Neural progenitor cell (in vitro differentiated cells): ENCODE measurements around the gene GLP1R. TPM values are rescaled to one million over a fixed set of nuclear protein-coding genes. Genes with fewer than 3 reads are reported as not detected.
"Not testable (repeated sequence)": the region's sequence is repeated elsewhere in the genome, so short reads cannot be mapped to it uniquely, and the experiment has no call there.

ENCODE experiments used
- DNase-seq: peaks from one replicate; pipeline ENCODE4 v3.0.0-alpha.2; 2016; ENCODE audit warnings: low spot score
- H2AFZ ChIP-seq: fragments of 200-600 bp; sonication (generic); replicated peaks from 2 replicates; pipeline ENCODE4 v1.6.1; 2016; ENCODE audit warnings: antibody characterized with exemption
- H3F3A ChIP-seq: fragments of 200-600 bp; sonication (generic); 2 replicates; pipeline ENCODE4 v1.6.1; 2016; ENCODE audit warnings: antibody characterized with exemption, low read depth
- H3K27ac ChIP-seq: fragments of 200-600 bp; sonication (generic); 2 replicates; pipeline ENCODE4 v1.5.1; 2016; ENCODE audit warnings: mild to moderate bottlenecking
- H3K27me3 ChIP-seq: fragments of 200-600 bp; sonication (generic); 2 replicates; pipeline ENCODE4 v1.6.1; 2016; ENCODE audit warnings: mild to moderate bottlenecking, moderate library complexity
- H3K36me3 ChIP-seq: fragments of 200-600 bp; sonication (generic); 2 replicates; pipeline ENCODE4 v1.5.1; 2016
- H3K4me1 ChIP-seq: fragments of 200-600 bp; sonication (generic); 2 replicates; pipeline ENCODE4 v1.6.1; 2016; ENCODE audit warnings: mixed run types
- H3K4me2 ChIP-seq: fragments of 200-600 bp; sonication (generic); 2 replicates; pipeline ENCODE4 v1.6.1; 2016
- H3K4me3 ChIP-seq: fragments of 200-600 bp; sonication (generic); 2 replicates; pipeline ENCODE4 v1.5.1; 2016
- H3K79me2 ChIP-seq: fragments of 200-600 bp; sonication (generic); 2 replicates; pipeline ENCODE4 v1.6.1; 2016; ENCODE audit warnings: low read depth
- H3K9ac ChIP-seq: fragments of 200-600 bp; sonication (generic); 2 replicates; pipeline ENCODE4 v1.6.1; 2016
- H3K9me3 ChIP-seq: fragments of 200-600 bp; sonication (generic); 2 replicates; pipeline ENCODE4 v1.5.1; 2016; ENCODE audit warnings: low read depth
- H4K20me1 ChIP-seq: fragments of 200-600 bp; sonication (generic); 2 replicates; pipeline ENCODE4 v1.6.1; 2016; ENCODE audit warnings: low read depth
- H3K27ac Mint-ChIP-seq: 3 replicates; pipeline ENCODE4 v1.8.0; 2021; ENCODE audit warnings: mixed read lengths
- H3K27me3 Mint-ChIP-seq: 2 replicates; pipeline ENCODE4 v1.8.0; 2022; ENCODE audit warnings: low read depth, mild to moderate bottlenecking, inconsistent platforms, moderate library complexity, mixed read lengths; ENCODE audit not compliant: insufficient read depth
- H3K36me3 Mint-ChIP-seq: 3 replicates; pipeline ENCODE4 v1.8.0; 2021; ENCODE audit warnings: mixed read lengths
- H3K4me1 Mint-ChIP-seq: 3 replicates; pipeline ENCODE4 v1.8.0; 2021; ENCODE audit warnings: mixed read lengths
- H3K4me3 Mint-ChIP-seq: 3 replicates; pipeline ENCODE4 v1.8.0; 2021; ENCODE audit warnings: mild to moderate bottlenecking, moderate library complexity, mixed read lengths
- H3K9me3 Mint-ChIP-seq: 3 replicates; pipeline ENCODE4 v1.8.0; 2020; ENCODE audit warnings: mixed read lengths
- EZH2 ChIP-seq: fragments of 200-600 bp; sonication (generic); IDR thresholded peaks from 2 replicates; pipeline ENCODE4 v1.6.1; 2017; ENCODE audit warnings: antibody characterized with exemption, mild to moderate bottlenecking, moderate library complexity
- EZH2phosphoT487 ChIP-seq: fragments of 200-600 bp; sonication (generic); IDR thresholded peaks from 2 replicates; pipeline ENCODE4 v1.6.1; 2017; ENCODE audit warnings: antibody characterized with exemption
- total RNA-seq: library from RNA; depleted of rRNA; stranded (reverse); fragments of >200 nt; gene quantifications from 2 replicates; pipeline ENCODE4 v1.2.3, GENCODE V29; 2015; ENCODE audit warnings: low replicate concordance
- TF ChIP-seq, protein P1 (sequence below): fragments of 200-600 bp; sonication (generic); IDR thresholded peaks from 2 replicates; pipeline ENCODE4 v1.5.1; 2017; ENCODE audit warnings: antibody characterized with exemption, mild to moderate bottlenecking

GLP1R gene
- total RNA-seq, 1 donor from 2014 or later = 0.82 TPM

DNA sequence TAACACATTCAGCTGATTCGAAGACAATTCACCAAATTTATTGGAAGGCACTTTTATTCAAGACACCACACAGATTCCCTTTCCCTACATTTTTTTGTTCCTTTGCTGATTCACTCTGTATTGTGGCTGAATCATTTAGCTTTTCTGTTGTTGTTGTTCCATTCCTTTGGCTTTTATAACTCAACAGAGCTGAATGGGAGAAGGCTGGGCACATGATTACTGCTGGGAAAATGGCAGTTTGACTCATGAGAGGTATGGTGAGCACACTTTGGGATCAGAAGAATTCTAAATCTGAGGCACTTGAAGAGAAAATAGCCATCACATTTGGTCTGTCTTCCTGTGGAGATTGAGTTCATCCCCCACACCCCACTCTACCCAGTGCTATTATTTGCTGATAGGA is 82.1 kb downstream of the GLP1R start:
- no peak overlapping the region for H3K4me3 Mint-ChIP-seq
- no peak overlapping the region for H3K27ac Mint-ChIP-seq
- Histone ChIP-seq H3K4me3 (no peak overlapping the region), H3K36me3 (no peaks in the 10 kb centered on the region), H3K79me2 (no peaks in the 10 kb centered on the region), H3F3A (no peaks in the 10 kb centered on the region), H3K9me3 (no peaks in the 10 kb centered on the region), H3K4me1 (peaks cover 10% of the 10 kb centered on the region), H3K27ac (no peak overlapping the region), H3K4me2 (peak overlapping the region; percentile 22), H2AFZ (no peak overlapping the region), H4K20me1 (no peaks in the 10 kb centered on the region), H3K9ac (no peak overlapping the region), H3K27me3 (no peaks in the 10 kb centered on the region)
- no peak for DNase-seq
- no peaks in the 10 kb centered on the region for H3K4me1 Mint-ChIP-seq
- TF ChIP-seq, protein P1, sequence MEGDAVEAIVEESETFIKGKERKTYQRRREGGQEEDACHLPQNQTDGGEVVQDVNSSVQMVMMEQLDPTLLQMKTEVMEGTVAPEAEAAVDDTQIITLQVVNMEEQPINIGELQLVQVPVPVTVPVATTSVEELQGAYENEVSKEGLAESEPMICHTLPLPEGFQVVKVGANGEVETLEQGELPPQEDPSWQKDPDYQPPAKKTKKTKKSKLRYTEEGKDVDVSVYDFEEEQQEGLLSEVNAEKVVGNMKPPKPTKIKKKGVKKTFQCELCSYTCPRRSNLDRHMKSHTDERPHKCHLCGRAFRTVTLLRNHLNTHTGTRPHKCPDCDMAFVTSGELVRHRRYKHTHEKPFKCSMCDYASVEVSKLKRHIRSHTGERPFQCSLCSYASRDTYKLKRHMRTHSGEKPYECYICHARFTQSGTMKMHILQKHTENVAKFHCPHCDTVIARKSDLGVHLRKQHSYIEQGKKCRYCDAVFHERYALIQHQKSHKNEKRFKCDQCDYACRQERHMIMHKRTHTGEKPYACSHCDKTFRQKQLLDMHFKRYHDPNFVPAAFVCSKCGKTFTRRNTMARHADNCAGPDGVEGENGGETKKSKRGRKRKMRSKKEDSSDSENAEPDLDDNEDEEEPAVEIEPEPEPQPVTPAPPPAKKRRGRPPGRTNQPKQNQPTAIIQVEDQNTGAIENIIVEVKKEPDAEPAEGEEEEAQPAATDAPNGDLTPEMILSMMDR = no peak
- no peak for TF ChIP-seq EZH2
- no peak for TF ChIP-seq EZH2phosphoT487
- H3K27me3 Mint-ChIP-seq = no peaks in the 10 kb centered on the region
- H3K36me3 Mint-ChIP-seq = no peaks in the 10 kb centered on the region
- no peaks in the 10 kb centered on the region for H3K9me3 Mint-ChIP-seq

DNA sequence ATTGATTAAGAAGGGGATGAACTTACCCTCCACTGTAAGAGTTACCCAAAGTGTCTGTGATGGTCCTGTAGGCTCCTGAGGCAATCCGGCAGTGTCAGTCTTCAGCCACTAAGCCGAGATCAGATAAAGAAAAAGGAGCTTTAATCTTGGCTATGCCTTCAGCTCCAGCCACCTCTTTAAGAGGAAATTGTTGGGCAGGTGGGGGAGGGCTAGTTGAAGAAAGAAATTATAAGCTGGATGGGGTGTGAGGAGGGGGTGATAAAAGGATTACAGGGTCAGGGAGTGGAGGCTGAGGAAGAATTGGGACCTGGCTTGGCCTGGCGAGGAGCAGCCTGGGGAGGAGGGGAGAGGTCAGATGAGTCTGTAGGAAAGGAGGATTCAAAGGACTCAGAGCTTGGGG is 86.2 kb downstream of the GLP1R start:
- H3K36me3 Mint-ChIP-seq, H3K36me3 ChIP-seq, DNase-seq, H3K79me2 ChIP-seq, H3F3A ChIP-seq, H3K9me3 Mint-ChIP-seq, H3K27me3 Mint-ChIP-seq, H2AFZ ChIP-seq, H3K4me3 ChIP-seq, H3K27ac Mint-ChIP-seq, H3K9ac ChIP-seq, H3K4me3 Mint-ChIP-seq, H3K27me3 ChIP-seq, H4K20me1 ChIP-seq, H3K9me3 ChIP-seq, H3K27ac ChIP-seq, H3K4me1 Mint-ChIP-seq: not testable (repeated sequence)
- Histone ChIP-seq H3K4me1 (peaks cover 10% of the 10 kb centered on the region), H3K4me2 (peak overlapping the region; percentile 13)

DNA sequence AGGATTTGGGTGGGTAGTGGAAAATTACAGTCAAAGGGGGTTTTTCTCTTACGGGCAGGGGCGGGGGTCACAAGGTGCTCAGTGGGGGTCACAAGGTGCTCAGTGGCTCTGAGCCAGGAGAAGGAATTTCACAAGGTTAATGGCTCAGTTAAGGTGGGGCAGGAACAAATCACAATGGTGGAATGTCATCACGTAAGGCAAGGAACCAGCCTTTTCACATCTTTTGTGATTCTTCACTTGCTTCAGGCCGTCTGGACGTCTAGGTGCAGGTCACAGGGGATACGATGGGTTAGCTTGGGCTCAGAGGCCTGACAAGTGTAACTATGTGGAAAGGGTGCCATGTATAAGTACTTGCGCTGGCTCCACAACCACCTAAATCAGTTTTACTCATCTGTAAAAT is 87.6 kb downstream of the GLP1R start:
- H3F3A ChIP-seq, H3K4me3 Mint-ChIP-seq, H3K4me3 ChIP-seq, H4K20me1 ChIP-seq, H3K9me3 ChIP-seq, H3K4me2 ChIP-seq, H3K27ac ChIP-seq, H3K4me1 ChIP-seq, H2AFZ ChIP-seq, H3K27me3 Mint-ChIP-seq, H3K27me3 ChIP-seq, H3K36me3 ChIP-seq, H3K4me1 Mint-ChIP-seq, H3K79me2 ChIP-seq, H3K9me3 Mint-ChIP-seq, H3K9ac ChIP-seq, DNase-seq, H3K27ac Mint-ChIP-seq, H3K36me3 Mint-ChIP-seq: not testable (repeated sequence)

DNA sequence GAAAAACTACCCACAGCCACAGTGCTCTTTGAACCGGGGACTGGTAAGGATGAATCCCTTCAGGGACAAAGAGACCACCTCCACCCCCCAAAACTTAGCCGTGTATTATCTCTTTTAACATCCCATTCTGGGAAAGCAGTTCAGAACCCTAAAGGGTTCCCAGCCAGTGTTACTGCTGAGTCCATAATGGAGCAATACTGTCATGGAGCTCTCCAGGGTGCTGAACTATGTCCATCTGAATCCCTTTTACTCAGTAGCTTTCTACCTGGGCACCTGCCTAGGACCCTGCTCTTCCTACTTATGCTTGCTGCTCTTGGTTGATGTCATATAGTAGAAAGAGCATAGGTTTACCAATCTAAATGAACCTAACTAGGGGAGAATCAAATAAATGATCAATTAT is 88.7 kb downstream of the GLP1R start:
- DNase-seq = peak; percentile 87
- H3K9me3 ChIP-seq = no peaks in the 10 kb centered on the region
- H3K79me2 ChIP-seq = no peaks in the 10 kb centered on the region
- H4K20me1 ChIP-seq = no peaks in the 10 kb centered on the region
- TF ChIP-seq, protein P1 = no peak
- TF ChIP-seq EZH2phosphoT487 (no peak), EZH2 (no peak)
- H3K27me3 ChIP-seq = no peaks in the 10 kb centered on the region
- H3K36me3 ChIP-seq = no peaks in the 10 kb centered on the region
- no peaks in the 10 kb centered on the region for H3K36me3 Mint-ChIP-seq
- no peak overlapping the region for H3K27ac ChIP-seq
- no peak overlapping the region for H2AFZ ChIP-seq
- H3K27me3 Mint-ChIP-seq = peaks cover 4% of the 10 kb centered on the region
- no peak overlapping the region for H3K27ac Mint-ChIP-seq
- no peak overlapping the region for H3K9ac ChIP-seq
- no peak overlapping the region for H3K4me2 ChIP-seq
- no peaks in the 10 kb centered on the region for H3K4me1 ChIP-seq
- no peaks in the 10 kb centered on the region for H3K4me1 Mint-ChIP-seq
- no peak overlapping the region for H3K4me3 Mint-ChIP-seq
- no peak overlapping the region for H3K4me3 ChIP-seq
- no peaks in the 10 kb centered on the region for H3F3A ChIP-seq
- no peaks in the 10 kb centered on the region for H3K9me3 Mint-ChIP-seq

Other genes starting within 250 kb of the GLP1R start
- gene SAYSD1, start 66.4 kb downstream of the GLP1R start, total RNA-seq = 8.2 and 10.8 TPM in 2 replicates
- 5.7 and 7.3 TPM in 2 replicates for gene KCNK5, start 180.7 kb downstream of the GLP1R start, total RNA-seq